CD4-positive, alpha-beta T cell (primary cell): ENCODE data around the gene GDPD4. TPM values are rescaled to one million over a fixed set of nuclear protein-coding genes. Genes with fewer than 3 reads are reported as not detected.

Experiments used
- ATAC-seq: fragments of 200-7000 bp; cut with Tn5 transposase; one replicate; pipeline ENCODE4 v1.10.0; 2022; ENCODE audit warnings: mild to moderate bottlenecking; ENCODE audit not compliant: poor library complexity
- CTCF ChIA-PET: fragments of 350-600 bp; sonication (Branson Sonifier 250); formaldehyde crosslinking; loops from one replicate; lab custom pipeline; 2021; ENCODE audit warnings: antibody characterized with exemption, inconsistent platforms; lab: Charles Lee
- POLR2A ChIA-PET: fragments of 350-600 bp; sonication (Branson Sonifier 250); formaldehyde crosslinking; loops from one replicate; lab custom pipeline; 2021; ENCODE audit warnings: antibody characterized with exemption, inconsistent platforms; lab: Charles Lee
- DNase-seq, 14 experiments: peaks; one replicate each; pipeline ENCODE4 v3.0.0-alpha.2; 2013 to 2020; ENCODE audit warnings: mixed read lengths in 2 of 14
- H3K27ac ChIP-seq, 2 donors: one replicate each; pipeline versions ENCODE4 v1.5.1 to v1.7.0; 2013; ENCODE audit warnings: low read length in 2 of 2, low read depth in 1 of 2, mild to moderate bottlenecking in 1 of 2
- H3K27me3 ChIP-seq, 2 experiments: 1 replicate in 1 of 2; 2 replicates in 1 of 2; pipeline versions ENCODE4 v1.6.1 to v1.7.0; 2013; ENCODE audit warnings: low read length in 2 of 2, control low read depth in 1 of 2, mild to moderate bottlenecking in 1 of 2, moderate library complexity in 1 of 2; ENCODE audit not compliant: insufficient read depth in 2 of 2, control insufficient read depth in 1 of 2
- H3K36me3 ChIP-seq: one replicate; pipeline ENCODE4 v1.6.1; 2013; ENCODE audit warnings: low read length, control low read depth; ENCODE audit not compliant: insufficient read depth
- H3K4me1 ChIP-seq: one replicate; pipeline ENCODE4 v1.6.1; 2013; ENCODE audit warnings: low read length, control low read depth; ENCODE audit not compliant: insufficient read depth
- H3K4me3 ChIP-seq: one replicate; pipeline ENCODE4 v1.5.1; 2013; ENCODE audit warnings: mild to moderate bottlenecking, low read length, moderate library complexity
- H3K9me3 ChIP-seq, 2 experiments: 1 replicate in 1 of 2; 2 replicates in 1 of 2; pipeline versions ENCODE4 v1.6.1 to v1.7.0; 2013; ENCODE audit warnings: low read length in 2 of 2, mild to moderate bottlenecking in 2 of 2, control low read depth in 1 of 2, moderate library complexity in 1 of 2; ENCODE audit not compliant: control insufficient read depth in 1 of 2, insufficient read depth in 1 of 2
- H3K27ac Mint-ChIP-seq: one replicate; pipeline ENCODE4 v1.8.0; 2020; ENCODE audit warnings: mixed read lengths
- H3K27me3 Mint-ChIP-seq: one replicate; pipeline ENCODE4 v1.8.0; 2021; ENCODE audit warnings: mixed read lengths
- H3K36me3 Mint-ChIP-seq: one replicate; pipeline ENCODE4 v1.8.0; 2021; ENCODE audit warnings: low read depth, mixed read lengths
- H3K4me1 Mint-ChIP-seq: one replicate; pipeline ENCODE4 v1.8.0; 2021; ENCODE audit warnings: low read depth, mixed read lengths
- H3K4me3 Mint-ChIP-seq: one replicate; pipeline ENCODE4 v1.8.0; 2020; ENCODE audit warnings: mild to moderate bottlenecking, mixed read lengths
- H3K9me3 Mint-ChIP-seq: one replicate; pipeline ENCODE4 v1.8.0; 2020; ENCODE audit warnings: mixed read lengths
- CTCF ChIP-seq: fragments of 200-600 bp; IDR thresholded peaks from one replicate; pipeline ENCODE4 v1.8.0; 2022; ENCODE audit warnings: antibody characterized with exemption, mild to moderate bottlenecking
- intact Hi-C, 2 experiments: fragments of 100-400 bp; cut with DNase I in 1 of 2; cut with micrococcal nuclease in 1 of 2; formaldehyde crosslinking; loops; one replicate each; pipeline versions ENCODE4 v1.15.1 to v1.9.0; 2023 to 2025; cut with DNase I, micrococcal nuclease
- total RNA-seq, 174 experiments: library from RNA in 2 of 174; stranded (reverse) in 2 of 174; gene quantifications; one replicate each; pipeline ENCODE4 v1.2.3 and lab custom pipeline; 2021 to 2026

The GDPD4 gene
- total RNA-seq, 2 experiments from 2014 or later, result not detected

DNA sequence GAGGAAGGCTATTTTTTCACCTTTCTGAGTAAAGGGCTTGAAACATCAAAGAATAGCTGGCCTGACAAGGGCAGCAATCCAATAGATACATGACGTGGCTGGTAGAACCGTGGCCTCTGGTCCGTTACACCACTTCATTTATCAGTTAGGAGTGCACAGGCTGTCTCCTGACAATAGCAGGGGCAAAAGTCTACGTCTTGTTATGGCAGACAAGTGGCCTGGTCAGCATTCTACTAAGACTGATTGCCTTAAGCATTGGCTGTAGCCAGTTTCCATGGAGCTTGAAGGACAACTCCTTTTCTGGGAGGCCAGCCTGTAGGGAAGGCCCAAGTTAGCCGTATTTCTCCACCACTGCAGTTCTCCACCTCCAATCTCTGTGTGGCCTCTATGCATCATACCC, 9.2 kb upstream of the GDPD4 start:
- H3K27me3 ChIP-seq, result no peaks in the 10 kb centered on the region
- H3K27ac ChIP-seq, result no peak overlapping the region
- Mint-ChIP-seq H3K27ac (no peak overlapping the region), H3K27me3 (no peaks in the 10 kb centered on the region), H3K36me3 (no peaks in the 10 kb centered on the region), H3K9me3 (no peaks in the 10 kb centered on the region), H3K4me1 (no peaks in the 10 kb centered on the region), H3K4me3 (no peak overlapping the region)
- H3K4me3 ChIP-seq, result no peak overlapping the region
- no peaks in the 10 kb centered on the region for H3K4me1 ChIP-seq
- ATAC-seq (no peak), DNase-seq (no peak)
- ChIA-PET CTCF (no interaction called here), POLR2A (no interaction called here)
- TF ChIP-seq CTCF, result no peak
- intact Hi-C loops, result no loop called here
- H3K36me3 ChIP-seq, result no peaks in the 10 kb centered on the region
- no peaks in the 10 kb centered on the region for H3K9me3 ChIP-seq

DNA sequence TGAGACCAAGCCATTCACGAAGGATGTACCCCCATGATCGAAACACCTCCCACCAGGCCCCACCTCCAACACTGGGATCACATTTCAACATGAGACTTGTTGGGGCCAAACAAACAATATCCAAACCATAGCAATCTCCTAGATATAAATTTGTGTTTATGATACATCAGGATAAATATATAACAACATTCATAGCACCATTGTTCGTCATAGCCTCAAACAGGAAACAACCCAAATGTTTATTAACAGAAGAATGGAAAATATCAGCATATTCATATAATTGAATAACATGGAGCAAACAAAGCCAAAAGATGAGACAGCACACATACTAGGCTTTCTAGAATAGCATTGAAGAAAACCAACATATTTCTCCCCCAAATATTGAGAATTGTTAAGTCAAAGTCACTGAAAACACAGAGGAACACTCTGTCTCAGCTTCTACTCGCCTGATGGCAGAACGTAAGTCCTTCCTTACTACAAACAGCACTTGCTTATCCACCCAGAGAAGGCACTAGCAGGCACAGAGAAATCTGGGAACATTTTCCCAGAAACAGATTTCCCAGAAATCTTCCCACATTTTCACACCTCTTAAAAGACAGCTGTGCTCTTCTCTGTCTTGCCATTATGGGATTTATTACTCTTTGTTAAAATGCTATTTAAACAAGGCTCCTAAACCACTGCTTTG, 8.1 kb upstream of the GDPD4 start:
- intact Hi-C loops, result no loop called here
- no peak for DNase-seq
- Histone ChIP-seq H3K4me3 (no peak overlapping the region), H3K27me3 (no peaks in the 10 kb centered on the region), H3K27ac (no peak overlapping the region), H3K4me1 (no peaks in the 10 kb centered on the region), H3K36me3 (no peaks in the 10 kb centered on the region), H3K9me3 (no peaks in the 10 kb centered on the region)
- no peaks in the 10 kb centered on the region for H3K9me3 Mint-ChIP-seq
- H3K36me3 Mint-ChIP-seq, result no peaks in the 10 kb centered on the region
- ATAC-seq, result no peak
- H3K27ac Mint-ChIP-seq, result no peak overlapping the region
- no peak for TF ChIP-seq CTCF
- POLR2A ChIA-PET, result no interaction called here
- H3K4me3 Mint-ChIP-seq, result no peak overlapping the region
- CTCF ChIA-PET, result no interaction called here
- H3K4me1 Mint-ChIP-seq, result no peaks in the 10 kb centered on the region
- no peaks in the 10 kb centered on the region for H3K27me3 Mint-ChIP-seq

DNA sequence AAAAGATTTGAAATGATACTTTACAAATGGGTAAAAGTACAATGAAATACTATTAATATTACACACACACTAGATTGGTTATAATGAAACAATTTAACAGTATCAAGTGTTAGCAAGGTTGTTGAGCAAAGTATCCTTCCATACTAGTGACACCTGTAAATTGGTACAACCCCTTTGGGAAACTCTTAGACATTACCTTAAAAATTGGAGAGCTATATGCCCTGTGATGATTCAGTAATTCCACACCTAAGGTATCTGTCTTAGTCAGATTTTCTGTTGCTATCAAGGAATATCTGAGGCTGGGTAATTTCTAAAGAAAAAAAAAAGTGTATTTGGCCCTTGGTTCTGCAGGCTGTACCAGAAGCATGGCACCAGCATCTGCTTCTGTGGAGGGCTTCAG, 7.4 kb upstream of the GDPD4 start:
- Histone ChIP-seq H3K9me3 (no peaks in the 10 kb centered on the region), H3K27me3 (no peaks in the 10 kb centered on the region), H3K4me1 (no peaks in the 10 kb centered on the region), H3K36me3 (no peaks in the 10 kb centered on the region), H3K4me3 (no peak overlapping the region), H3K27ac (no peak overlapping the region)
- DNase-seq (no peak), ATAC-seq (no peak)
- Mint-ChIP-seq H3K4me3 (no peak overlapping the region), H3K4me1 (no peaks in the 10 kb centered on the region), H3K27me3 (no peaks in the 10 kb centered on the region), H3K36me3 (no peaks in the 10 kb centered on the region), H3K27ac (no peak overlapping the region), H3K9me3 (no peaks in the 10 kb centered on the region)
- ChIA-PET CTCF (interaction anchor here (0.8 kb wide), 1 partner anchor 79 kb away, joined by 3 read pairs; no protein-coding TSS in a partner anchor), POLR2A (no interaction called here)
- no peak for TF ChIP-seq CTCF
- intact Hi-C loops, result no loop called here
